Measurements from ENCODE around the gene ZNF555.
"Not testable (repeated sequence)": the region's sequence is repeated elsewhere in the genome, so short reads cannot be mapped to it uniquely, and the experiment has no call there.

The ZNF555 gene

DNA sequence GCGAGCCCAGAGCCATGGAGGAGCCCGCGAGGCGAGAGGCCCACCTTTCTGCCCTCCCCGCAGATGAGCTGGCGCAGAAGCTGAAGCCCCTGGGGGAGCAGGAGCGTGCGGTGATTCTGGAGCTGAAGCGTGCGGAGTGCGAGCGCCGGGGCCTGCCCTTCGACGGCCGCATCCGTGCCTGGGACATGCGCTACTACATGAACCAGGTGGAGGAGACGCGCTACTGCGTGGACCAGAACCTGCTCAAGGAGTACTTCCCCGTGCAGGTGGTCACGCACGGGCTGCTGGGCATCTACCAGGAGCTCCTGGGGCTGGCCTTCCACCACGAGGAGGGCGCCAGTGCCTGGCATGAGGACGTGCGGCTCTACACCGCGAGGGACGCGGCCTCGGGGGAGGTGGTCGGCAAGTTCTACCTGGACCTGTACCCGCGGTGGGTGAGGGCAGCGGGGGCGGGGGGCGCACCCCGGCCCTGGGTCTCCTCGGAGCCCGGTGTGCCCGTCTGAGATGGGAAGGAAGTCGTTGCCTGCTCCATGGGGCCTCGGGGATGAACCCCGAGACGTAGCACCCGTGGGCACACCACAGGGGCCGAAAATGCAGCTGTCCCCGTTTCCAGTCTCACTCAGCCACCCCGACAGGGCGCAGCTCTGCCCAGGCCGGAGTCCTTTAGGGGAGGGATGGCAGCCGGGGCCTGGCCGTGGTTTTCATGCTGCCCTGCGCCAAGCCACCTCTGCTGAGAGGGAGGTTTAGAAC, 33.7 kb upstream of the ZNF555 start:
- DNase-seq, result no peak

- DNase-seq, result no peak
Measured at GRCh38 chr19:2808129-2808941, 32.9 kb upstream of the ZNF555 start.

- no peak for DNase-seq
Measured at GRCh38 chr19:2809387-2810140, 31.7 kb upstream of the ZNF555 start.

DNA sequence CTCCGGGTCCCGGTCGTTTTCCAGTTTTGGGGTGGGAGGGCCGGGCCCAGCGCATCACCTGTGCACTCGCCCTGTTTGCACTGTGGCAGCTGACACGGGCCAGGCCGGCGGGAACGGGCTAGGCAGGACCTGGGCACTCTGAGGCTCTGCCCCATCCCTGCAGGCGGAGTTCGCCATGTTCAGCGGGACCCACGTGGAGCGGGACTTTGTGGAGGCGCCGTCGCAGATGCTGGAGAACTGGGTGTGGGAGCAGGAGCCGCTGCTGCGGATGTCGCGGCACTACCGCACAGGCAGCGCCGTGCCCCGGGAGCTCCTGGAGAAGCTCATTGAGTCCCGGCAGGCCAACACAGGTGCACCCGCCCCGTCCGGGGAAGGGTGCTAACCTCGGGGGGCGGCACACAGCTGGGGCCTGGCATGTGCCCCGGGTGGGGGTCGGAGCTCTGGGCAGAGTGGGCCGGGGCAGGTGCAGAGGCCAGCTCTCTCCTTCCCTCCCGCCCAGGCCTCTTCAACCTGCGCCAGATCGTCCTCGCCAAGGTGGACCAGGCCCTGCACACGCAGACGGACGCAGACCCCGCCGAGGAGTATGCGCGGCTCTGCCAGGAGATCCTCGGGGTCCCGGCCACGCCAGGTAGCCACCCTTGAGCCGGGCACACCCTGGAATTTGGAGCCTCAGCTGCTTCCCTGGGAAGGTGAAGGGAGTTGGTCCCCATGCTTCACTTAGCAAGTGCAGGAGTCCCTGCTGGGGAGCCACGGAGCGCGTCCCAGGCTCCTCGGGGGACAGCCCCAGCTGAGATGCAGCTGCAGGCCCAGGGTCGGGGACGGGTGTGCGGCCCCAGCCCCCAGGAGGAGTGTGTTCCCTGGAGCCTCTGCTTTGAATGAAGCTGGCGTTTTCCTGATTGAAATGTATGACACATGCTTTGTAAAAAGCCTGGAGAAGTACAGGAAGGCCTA, 30.9 kb upstream of the ZNF555 start:
- DNase-seq, result no peak

GRCh38 chr19:2811221-2811722, 30.0 kb upstream of the ZNF555 start:
- no peak for DNase-seq

DNA sequence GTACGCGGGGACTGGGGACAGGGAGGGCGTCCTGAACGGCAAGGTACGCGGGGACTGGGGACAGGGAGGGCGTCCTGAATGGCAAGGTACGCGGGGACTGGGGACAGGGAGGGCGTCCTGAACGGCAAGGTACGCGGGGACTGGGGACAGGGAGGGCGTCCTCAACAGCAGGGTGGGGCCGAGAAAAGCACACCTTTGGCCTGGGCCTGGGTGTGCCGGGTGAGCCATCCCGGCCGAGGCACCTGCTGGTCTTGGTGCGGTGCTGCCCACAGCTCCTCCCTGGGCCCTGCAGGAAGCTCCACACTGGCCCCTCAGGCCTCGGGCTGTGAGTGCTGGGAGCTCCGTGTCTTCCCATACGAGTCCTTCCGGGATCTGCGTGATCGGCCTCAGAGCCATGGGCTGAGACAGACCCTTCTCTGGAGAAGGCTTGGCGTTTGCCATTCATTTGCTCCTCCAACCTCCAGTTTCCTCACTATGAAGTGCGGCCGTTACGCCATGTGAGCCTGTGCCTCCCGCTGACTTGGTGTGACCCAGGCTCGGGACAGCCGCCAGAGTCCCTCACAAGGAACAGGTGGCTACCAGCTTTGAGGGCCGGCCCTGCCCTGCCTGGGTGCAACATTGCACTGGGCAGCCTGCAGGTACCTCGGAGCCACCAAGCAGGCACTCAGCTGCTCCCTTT, 29.4 kb upstream of the ZNF555 start:
- no peak for DNase-seq

DNA sequence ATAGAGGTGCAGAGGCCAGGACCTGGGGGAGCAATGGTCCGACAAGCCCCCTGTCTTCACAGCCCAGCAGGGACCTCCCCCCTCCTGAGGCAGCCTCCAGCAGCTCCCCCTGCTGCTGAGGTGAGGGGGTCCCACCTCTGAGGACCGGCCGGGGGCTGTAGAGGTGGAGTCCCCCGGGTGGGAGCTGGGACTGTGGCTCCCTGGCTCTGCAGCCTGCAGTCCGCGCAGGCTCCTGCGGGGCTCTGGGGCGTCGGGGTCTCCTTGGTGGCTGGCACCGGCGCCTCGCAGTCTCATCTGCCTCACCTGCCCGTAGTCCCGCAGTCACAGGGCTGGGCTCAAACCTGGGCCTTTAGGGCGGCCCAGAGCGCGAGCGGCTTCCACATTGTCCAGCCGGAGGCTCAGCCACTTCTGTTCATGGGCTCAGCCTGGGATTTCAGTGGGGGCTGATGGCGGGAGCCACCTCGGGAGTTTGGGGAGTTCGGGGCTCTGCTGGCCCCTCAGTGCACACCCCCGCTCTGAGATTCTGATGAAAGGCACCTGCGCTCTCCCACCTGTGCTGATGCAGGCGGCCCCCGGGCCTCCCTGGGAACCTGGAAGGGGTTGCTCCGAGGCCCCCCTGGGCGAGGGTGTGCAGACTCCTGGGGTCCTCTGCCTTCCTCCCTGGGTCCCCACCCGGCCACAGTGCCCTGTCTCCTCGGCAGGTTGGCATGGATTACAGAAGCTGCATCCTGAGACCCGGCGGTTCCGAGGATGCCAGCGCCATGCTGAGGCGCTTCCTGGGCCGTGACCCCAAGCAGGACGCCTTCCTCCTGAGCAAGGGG, 28.7 kb upstream of the ZNF555 start:
- DNase-seq, result no peak

DNA sequence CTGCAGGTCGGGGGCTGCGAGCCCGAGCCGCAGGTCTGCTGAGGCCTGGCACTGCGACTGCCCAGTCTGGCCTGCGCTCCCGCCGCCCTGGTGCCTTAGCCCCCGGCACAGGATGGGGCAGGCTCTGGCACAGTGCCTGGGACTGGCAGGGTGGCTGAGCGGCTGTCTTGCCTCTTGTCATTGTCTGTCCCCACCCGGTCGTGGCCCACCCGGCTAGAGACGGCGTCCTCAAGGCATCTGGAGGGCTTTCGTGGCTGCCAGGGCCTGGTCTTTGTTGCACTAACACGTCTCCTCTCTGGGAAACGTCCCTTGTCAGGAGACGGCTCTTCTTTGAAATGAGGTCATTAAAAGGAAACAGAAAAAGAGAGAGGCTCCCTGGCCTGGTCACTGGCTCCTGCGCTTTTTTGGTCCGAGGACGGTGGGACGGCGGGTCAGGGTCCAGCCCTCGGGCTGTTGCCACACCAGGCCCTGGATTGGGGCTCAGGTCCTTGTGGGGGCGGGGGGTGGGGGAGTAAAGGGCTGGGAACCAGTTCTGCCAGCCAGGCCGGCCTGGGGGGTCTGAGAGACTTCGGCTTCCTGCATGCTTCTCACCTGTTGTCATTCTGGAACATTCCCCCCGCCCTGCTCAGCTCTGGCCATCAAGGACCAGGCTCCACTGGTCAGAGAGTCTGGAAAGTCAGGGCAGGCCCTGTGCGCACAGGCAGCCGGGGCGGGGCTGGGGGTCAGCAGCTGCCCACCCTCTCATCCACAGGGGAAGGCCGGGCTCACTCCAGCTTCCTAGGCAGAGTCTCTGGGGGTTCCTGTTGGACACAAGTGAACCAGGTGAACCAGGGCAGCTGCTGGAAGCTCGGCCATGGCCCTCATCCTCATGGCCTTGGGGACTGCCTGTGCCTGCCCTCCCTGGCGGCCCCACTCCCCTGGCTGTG, 27.8 kb upstream of the ZNF555 start:
- DNase-seq, result no peak

GRCh38 chr19:2814426-2814825, 26.8 kb upstream of the ZNF555 start:
- no peak for DNase-seq

- no peak for DNase-seq
Measured at GRCh38 chr19:2815191-2815614, 26.1 kb upstream of the ZNF555 start.

DNA sequence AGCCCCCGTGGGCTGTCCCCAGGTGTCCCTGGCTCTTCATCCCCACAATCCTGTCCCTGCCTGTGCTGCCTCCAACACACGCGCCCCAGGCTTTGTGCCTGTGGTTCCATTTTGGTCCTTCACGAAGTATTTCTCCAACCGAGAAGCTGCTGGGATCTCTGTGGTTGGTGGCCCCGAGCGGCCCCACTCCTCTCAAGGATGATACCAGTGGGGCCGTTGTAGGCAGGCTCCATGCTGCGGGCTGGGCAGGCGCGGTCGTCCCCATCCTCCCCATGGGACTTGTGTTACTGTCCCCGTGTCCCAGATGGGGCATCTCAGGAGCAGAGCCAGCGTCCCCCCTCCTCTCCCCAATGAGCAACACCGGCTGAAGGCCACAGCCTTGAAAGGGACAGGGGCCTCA, 25.4 kb upstream of the ZNF555 start:
- DNase-seq, result no peak

DNA sequence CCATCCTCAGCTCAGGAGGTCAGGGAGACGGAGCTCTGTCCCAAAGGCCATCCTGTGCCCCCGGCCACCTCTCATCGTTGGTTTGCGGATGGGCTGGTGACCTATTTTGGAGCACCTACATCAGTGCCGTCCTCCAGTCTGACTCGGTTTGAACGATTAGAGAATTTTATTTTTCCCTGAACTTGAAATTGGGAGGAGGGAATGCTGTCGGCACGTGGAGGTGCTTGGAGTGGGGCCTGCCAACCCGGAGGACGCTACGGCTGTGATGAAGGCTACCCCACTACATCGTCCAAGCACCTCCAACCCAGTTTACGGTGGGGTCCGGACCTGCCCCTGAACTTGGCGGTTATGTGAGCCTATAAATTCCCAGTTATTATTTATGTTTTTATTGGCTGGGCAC, 24.6 kb upstream of the ZNF555 start:
- DNase-seq, result no peak

GRCh38 chr19:2817237-2817829, 23.9 kb upstream of the ZNF555 start:
- not testable (repeated sequence) for DNase-seq

DNA sequence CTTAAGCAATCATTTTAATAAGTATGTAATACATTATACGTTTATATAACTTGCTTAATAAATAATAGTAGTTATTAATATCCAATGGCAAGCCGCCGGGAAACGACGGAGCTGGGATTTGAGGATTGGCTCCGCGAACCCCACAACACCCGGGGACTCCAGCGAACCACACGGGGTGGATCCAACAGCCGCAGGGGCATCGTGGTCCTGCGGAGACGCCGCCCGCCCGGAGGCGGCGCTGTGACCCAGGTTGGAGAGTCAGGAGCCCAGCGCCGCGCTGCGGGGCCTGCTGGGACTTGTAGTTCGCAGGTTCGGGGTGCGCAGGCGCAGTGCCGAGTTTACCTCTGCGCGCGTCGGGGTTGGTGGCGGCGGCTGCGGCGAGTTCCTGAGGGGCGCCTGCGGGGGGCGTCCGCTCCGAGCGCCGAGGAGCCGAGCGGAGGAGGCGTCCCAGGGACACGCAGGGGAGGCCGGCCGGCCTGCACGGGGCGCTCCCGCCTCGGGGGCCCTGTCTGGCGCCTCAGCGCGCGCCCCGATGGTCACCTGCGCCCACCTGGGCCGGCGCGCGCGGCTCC, 21.6 kb upstream of the ZNF555 start, which contains the start of gene ZNF554:
Gene ZNF554 (plus strand): TSS at position 329 of the 572 bp plus-strand sequence. CDS start 204 bp downstream, at position 533.
- DNase-seq, result peak; percentile 96

- DNase-seq, result no peak
Measured at GRCh38 chr19:2820112-2820702, 21.1 kb upstream of the ZNF555 start.

GRCh38 chr19:2822846-2823245, 18.4 kb upstream of the ZNF555 start:
- no peak for DNase-seq

DNA sequence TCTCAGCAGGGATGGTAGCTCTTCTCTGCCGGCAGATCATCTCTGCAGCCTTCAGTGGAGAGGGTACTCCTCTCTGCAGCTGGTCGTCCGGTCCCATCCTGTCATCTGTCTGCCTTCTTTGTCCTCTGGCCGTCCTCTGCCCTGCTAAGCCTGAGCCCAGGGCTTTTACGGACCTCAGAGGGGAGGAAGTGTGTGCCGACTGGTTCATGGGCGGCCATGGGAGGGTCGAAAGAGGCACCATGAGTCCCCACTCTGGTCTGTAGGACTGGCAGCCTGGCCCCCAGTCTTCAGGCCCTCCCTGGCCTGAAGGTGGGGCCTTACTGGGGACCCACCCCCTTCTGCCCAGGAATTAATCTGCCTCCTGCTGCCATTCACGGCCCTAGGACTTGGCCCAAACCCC, 17.6 kb upstream of the ZNF555 start:
- DNase-seq, result no peak

GRCh38 chr19:2824129-2824528, 17.1 kb upstream of the ZNF555 start:
- no peak for DNase-seq
